SK-N-SH (cell line): ENCODE results near the gene IL17RE. TPM values are rescaled to one million over a fixed set of nuclear protein-coding genes. Genes with fewer than 3 reads are reported as not detected.

ENCODE experiments used
- CTCF ChIA-PET: fragments of 300-600, 350-600 bp; formaldehyde crosslinking; extraction: SDS; loops from one replicate; lab custom pipeline; 2021; lab: Yijun Ruan, JAX
- POLR2A ChIA-PET: fragments of 350-600 bp; sonication (Branson Sonifier 250); formaldehyde crosslinking; extraction: SDS; loops from one replicate; lab custom pipeline; 2020; ENCODE audit warnings: antibody characterized with exemption, inconsistent platforms; lab: Yijun Ruan, JAX
- DNase-seq: peaks from one replicate; pipeline ENCODE4 v3.0.0; 2012
- H2AFZ ChIP-seq: fragments of 200-600 bp; sonication (generic); 2 replicates; pipeline ENCODE4 v1.8.1; 2016; ENCODE audit warnings: antibody characterized with exemption, mild to moderate bottlenecking, low read depth
- H3F3A ChIP-seq: fragments of 200-600 bp; sonication (generic); replicated peaks from 2 replicates; pipeline ENCODE3; 2016; ENCODE audit warnings: antibody characterized with exemption, mild to moderate bottlenecking; ENCODE audit not compliant: insufficient read depth
- H3K27ac ChIP-seq, 2 experiments: fragments of 200-500 bp in 1 of 2; fragments of 200-600 bp in 1 of 2; sonication (Bioruptor generic) in 1 of 2; sonication (generic), shearing (Covaris generic) in 1 of 2; 2 replicates each; pipeline versions ENCODE4 v1.5.1 to v1.6.1; 2014 to 2016; ENCODE audit warnings: low read depth in 2 of 2, inconsistent platforms in 1 of 2, low read length in 1 of 2, mild to moderate bottlenecking in 1 of 2, mixed read lengths in 1 of 2
- H3K27me3 ChIP-seq: fragments of 200-600 bp; sonication (generic), shearing (Covaris generic); 2 replicates; pipeline ENCODE4 v1.6.1; 2016; ENCODE audit warnings: mixed run types; ENCODE audit not compliant: insufficient read depth
- H3K36me3 ChIP-seq, 2 experiments: fragments of 200-500 bp in 1 of 2; fragments of 200-600 bp in 1 of 2; sonication (Bioruptor generic) in 1 of 2; sonication (generic) in 1 of 2; replicated peaks in 1 of 2; 2 replicates each; pipeline versions ENCODE3 to v1.5.1; 2014 to 2016; ENCODE audit warnings: low read length in 1 of 2, mild to moderate bottlenecking in 1 of 2; ENCODE audit not compliant: insufficient read depth in 2 of 2, control insufficient read depth in 1 of 2
- H3K4me1 ChIP-seq, 2 experiments: fragments of 200-500 bp in 1 of 2; fragments of 200-600 bp in 1 of 2; sonication (Bioruptor generic) in 1 of 2; sonication (generic), shearing (Covaris generic) in 1 of 2; 2 replicates each; pipeline versions ENCODE4 v1.5.1 to v1.6.1; 2014 to 2016; ENCODE audit warnings: low read depth in 1 of 2, low read length in 1 of 2, mixed run types in 1 of 2; ENCODE audit not compliant: insufficient read depth in 2 of 2, control insufficient read depth in 1 of 2
- H3K4me2 ChIP-seq: fragments of 200-600 bp; sonication (generic), shearing (Covaris generic); 2 replicates; pipeline ENCODE4 v1.6.1; 2017; ENCODE audit warnings: mixed run types
- H3K4me3 ChIP-seq, 2 experiments: fragments of 200-500 bp in 1 of 2; fragments of 200-600 bp in 1 of 2; sonication (Bioruptor generic) in 1 of 2; sonication (generic), shearing (Covaris generic) in 1 of 2; 2 replicates each; pipeline versions ENCODE4 v1.5.1 to v1.8.1; 2014 to 2016; ENCODE audit warnings: low read depth in 2 of 2, inconsistent platforms in 1 of 2, low read length in 1 of 2, mild to moderate bottlenecking in 1 of 2, mixed read lengths in 1 of 2, moderate library complexity in 1 of 2
- H3K79me2 ChIP-seq: fragments of 200-600 bp; sonication (generic); 2 replicates; pipeline ENCODE4 v1.8.1; 2017; ENCODE audit warnings: mild to moderate bottlenecking; ENCODE audit not compliant: insufficient read depth
- H3K9ac ChIP-seq: fragments of 200-600 bp; sonication (generic); 2 replicates; pipeline ENCODE4 v1.6.1; 2017; ENCODE audit warnings: mixed run types
- H3K9me2 ChIP-seq: fragments of 200-600 bp; sonication (generic); 2 replicates; pipeline ENCODE4 v1.6.1; 2017; ENCODE audit warnings: mixed run types
- H3K9me3 ChIP-seq: fragments of 200-600 bp; sonication (generic); 2 replicates; pipeline ENCODE4 v1.6.1; 2017; ENCODE audit warnings: mixed run types, mild to moderate bottlenecking, moderate library complexity
- H4K20me1 ChIP-seq: fragments of 200-600 bp; sonication (generic); 2 replicates; pipeline ENCODE4 v1.6.1; 2017; ENCODE audit warnings: mild to moderate bottlenecking, mixed run types; ENCODE audit not compliant: insufficient read depth
- CHD2 ChIP-seq: fragments of 150-350 bp; IDR thresholded peaks from 2 replicates; pipeline ENCODE4 v1.6.1; 2018; ENCODE audit warnings: low read length; ENCODE audit not compliant: partially characterized antibody
- FOXJ3 ChIP-seq: sonication (generic); formaldehyde crosslinking; IDR thresholded peaks from 2 replicates; pipeline ENCODE4 v1.5.1; 2020; ENCODE audit warnings: mild to moderate bottlenecking, missing genetic modification reagents
- FOXM1 ChIP-seq: IDR thresholded peaks from 2 replicates; pipeline ENCODE4 v1.4.0; 2012; ENCODE audit warnings: low read depth, mild to moderate bottlenecking
- GABPA ChIP-seq: IDR thresholded peaks from 2 replicates; pipeline ENCODE4 v1.4.0; 2012; ENCODE audit warnings: low read depth, mild to moderate bottlenecking
- GATA2 ChIP-seq: sonication (generic); formaldehyde crosslinking; IDR thresholded peaks from 2 replicates; pipeline ENCODE4 v1.5.0; 2020; ENCODE audit warnings: mild to moderate bottlenecking, missing genetic modification reagents
- MAX ChIP-seq: IDR thresholded peaks from 2 replicates; pipeline ENCODE4 v1.4.0; 2012; ENCODE audit warnings: low read depth
- MXI1 ChIP-seq: IDR thresholded peaks from 2 replicates; pipeline ENCODE4 v1.6.1; 2012; ENCODE audit warnings: mild to moderate bottlenecking, low read depth, low read length, improper control_type of control experiment
- POLR2AphosphoS5 ChIP-seq: IDR thresholded peaks from 2 replicates; pipeline ENCODE4 v1.6.1; 2012; ENCODE audit warnings: low read depth, low read length
- RCOR1 ChIP-seq: fragments of 150-350 bp; IDR thresholded peaks from 2 replicates; pipeline ENCODE4 v1.6.1; 2017; ENCODE audit warnings: antibody characterized with exemption, low read length
- SIN3A ChIP-seq: IDR thresholded peaks from 2 replicates; pipeline ENCODE4 v1.6.1; 2012; ENCODE audit warnings: low read depth, mild to moderate bottlenecking, low read length, moderate library complexity, borderline replicate concordance
- SMC3 ChIP-seq: IDR thresholded peaks from 2 replicates; pipeline ENCODE4 v1.6.1; 2012; ENCODE audit warnings: low read depth, low read length, improper control_type of control experiment
- USF2 ChIP-seq: fragments of 150-350 bp; IDR thresholded peaks from 2 replicates; pipeline ENCODE4 v1.6.1; 2017; ENCODE audit warnings: antibody characterized with exemption, low read length, low read depth, borderline replicate concordance
- ZBTB33 ChIP-seq: IDR thresholded peaks from 2 replicates; pipeline ENCODE4 v1.4.0; 2012; ENCODE audit warnings: low read depth, borderline replicate concordance
- WGBS: methylation state at CpG from one replicate; pipeline ENCODE4 v1.1.6; 2017; ENCODE audit warnings: low lambda C conversion rate; 5-methylcytosine and 5-hydroxymethylcytosine counted together
- polyA plus RNA-seq, 3 experiments: library from polyadenylated mRNA; depleted of rRNA; stranded (reverse); fragments of >200 nt; gene quantifications; 2 replicates each; pipeline ENCODE4 v1.2.3, GENCODE V29; 2012

IL17RE gene
- polyA plus RNA-seq, 1 of the 3 experiments (the other 2 are of a cell fraction): 0.95 TPM

- Histone ChIP-seq H3K79me2 (no peaks in the 10 kb centered on the region), H3K4me1 (peaks cover 13 to 19% of the 10 kb centered on the region in 2 experiments; a peak in 3 of 4 replicates), H3K9me2 (no peaks in the 10 kb centered on the region), H3F3A (peaks cover 8% of the 10 kb centered on the region), H3K27me3 (no peaks in the 10 kb centered on the region), H3K9ac (no peak overlapping the region), H3K27ac (no peak overlapping the region), H3K4me2 (peak overlapping the region; percentile 82), H3K9me3 (no peaks in the 10 kb centered on the region), H4K20me1 (no peaks in the 10 kb centered on the region), H2AFZ (no peak overlapping the region), H3K4me3 (peak overlapping the region; percentile 79 to 86), H3K36me3 (peaks cover 0 to 6% of the 10 kb centered on the region in 2 experiments)
- 90% methylated on average over 7 of the region's 7 CpGs for WGBS
- POLR2A ChIA-PET: interaction anchor here (3.5 kb wide), 1 partner anchor 18 kb away, joined by 11 read pairs; the partner anchor contains the start of gene CRELD1
- DNase-seq: no peak
- CTCF ChIA-PET: interaction anchor here (0.6 to 1.0 kb wide), 3 partner anchors 20 to 335 kb away, joined by 3 read pairs; no protein-coding TSS in a partner anchor
- TF ChIP-seq MAX (no peak), POLR2AphosphoS5 (no peak), FOXJ3 (CRISPR knock-in tag) (no peak), GATA2 (CRISPR knock-in tag) (no peak), FOXM1 (no peak)
Measured at GRCh38 chr3:9951126-9951525, 48.5 kb downstream of the IL17RE start.

GRCh38 chr3:9951598-9951961 lies 48.9 kb downstream of the IL17RE start:
- peak; percentile 47 for DNase-seq
- no CpG with 5 or more reads among the region's 10 CpGs for WGBS
- peaks cover 13 to 19% of the 10 kb centered on the region in 2 experiments; a peak in 3 of 4 replicates for H3K4me1 ChIP-seq
- no peaks in the 10 kb centered on the region for H3K9me3 ChIP-seq
- peak overlapping the region; percentile 79 to 86 for H3K4me3 ChIP-seq
- peaks cover 0 to 6% of the 10 kb centered on the region in 2 experiments for H3K36me3 ChIP-seq
- POLR2A ChIA-PET: interaction anchor here (1.5 to 3.5 kb wide), 2 partner anchors 9 to 19 kb away, joined by 4 to 11 read pairs; partner anchors contain the start of gene CRELD1
- peak overlapping the region; percentile 45 for H3K9ac ChIP-seq
- no peaks in the 10 kb centered on the region for H3K9me2 ChIP-seq
- H3K27me3 ChIP-seq: no peaks in the 10 kb centered on the region
- no peaks in the 10 kb centered on the region for H3K79me2 ChIP-seq
- peak overlapping the region; percentile 53; the same call in 1 of the 2 replicates for H2AFZ ChIP-seq
- TF ChIP-seq FOXJ3 (CRISPR knock-in tag) (no peak), SMC3 (no peak), MAX (no peak), POLR2AphosphoS5 (no peak), USF2 (no peak), ZBTB33 (no peak), SIN3A (no peak), GABPA (no peak), RCOR1 (no peak), MXI1 (no peak), CHD2 (no peak)
- TF ChIP-seq, all 33 proteins: peak for 0
- no peak overlapping the region for H3K27ac ChIP-seq
- CTCF ChIA-PET: interaction anchor here (0.9 to 1.3 kb wide), 4 partner anchors 19 to 335 kb away, joined by 3 to 6 read pairs (median 3); partner anchors contain the start of gene CRELD1
- no peaks in the 10 kb centered on the region for H4K20me1 ChIP-seq
- H3K4me2 ChIP-seq: peak overlapping the region; percentile 82
- H3F3A ChIP-seq: peaks cover 8% of the 10 kb centered on the region
